PC-3 (cell line): Measurements from ENCODE around the gene TTLL10. TPM values are rescaled to one million over a fixed set of nuclear protein-coding genes. Genes with fewer than 3 reads are reported as not detected.

Experiments
- ATAC-seq: fragments of 200-7000 bp; cut with Tn5 transposase; 2 replicates; pipeline ENCODE4 v1.9.1; 2020; ENCODE audit warnings: mild to moderate bottlenecking, moderate library complexity
- BruUV-seq: library from RNA; stranded (reverse); fragments of 400-500 nt; replicated peaks from 2 replicates; lab custom pipeline; 2021; lab: Mats Ljungman, UMichigan
- CTCF ChIA-PET: fragments of 300-600 bp; sonication (Branson Sonifier 250); formaldehyde crosslinking; loops from one replicate; lab custom pipeline; 2022; ENCODE audit warnings: antibody characterized with exemption; lab: Charles Lee
- POLR2A ChIA-PET: fragments of 300-600 bp; sonication (Branson Sonifier 250); formaldehyde crosslinking; loops from one replicate; lab custom pipeline; 2022; ENCODE audit warnings: antibody characterized with exemption; ENCODE audit not compliant: unreplicated experiment; lab: Charles Lee
- DNase-seq: peaks from one replicate; pipeline ENCODE4 v3.0.0-alpha.2; 2015
- H2AFZ ChIP-seq: fragments of 300-600 bp; sonication (generic); 2 replicates; pipeline ENCODE4 v1.6.0; 2016; ENCODE audit warnings: antibody characterized with exemption, low read length
- H3F3A ChIP-seq: fragments of 300-600 bp; sonication (generic); one replicate; pipeline ENCODE4 v1.6.0; 2017; ENCODE audit warnings: antibody characterized with exemption, low read length, control low read depth, mild to moderate bottlenecking; ENCODE audit not compliant: unreplicated experiment
- H3K27ac ChIP-seq: fragments of 300-600 bp; sonication (generic); 2 replicates; pipeline ENCODE4 v1.5.1; 2016; ENCODE audit warnings: mild to moderate bottlenecking, low read length
- H3K27me3 ChIP-seq: fragments of 300-600 bp; sonication (generic); 2 replicates; pipeline ENCODE4 v1.6.1; 2016; ENCODE audit warnings: low read length, mixed read lengths
- H3K36me3 ChIP-seq: fragments of 300-600 bp; sonication (generic); 2 replicates; pipeline ENCODE4 v1.6.1; 2016; ENCODE audit warnings: low read depth, mixed run types, low read length, mixed read lengths
- H3K4me1 ChIP-seq: fragments of 300-600 bp; sonication (generic); 2 replicates; pipeline ENCODE4 v1.5.1; 2016; ENCODE audit warnings: low read length; ENCODE audit not compliant: insufficient read depth
- H3K4me2 ChIP-seq: fragments of 300-600 bp; sonication (generic); 2 replicates; pipeline ENCODE4 v1.6.0; 2016; ENCODE audit warnings: low read length
- H3K4me3 ChIP-seq: fragments of 300-600 bp; sonication (generic); 2 replicates; pipeline ENCODE4 v1.5.1; 2016; ENCODE audit warnings: mild to moderate bottlenecking, low read length, mixed read lengths
- H3K79me2 ChIP-seq: fragments of 300-600 bp; sonication (generic); 2 replicates; pipeline ENCODE4 v1.6.1; 2017; ENCODE audit warnings: low read length, mixed read lengths
- H3K9ac ChIP-seq: fragments of 300-600 bp; sonication (generic); 2 replicates; pipeline ENCODE4 v1.6.0; 2016; ENCODE audit warnings: mild to moderate bottlenecking, low read length
- H3K9me2 ChIP-seq: fragments of 300-600 bp; sonication (generic); replicated peaks from 2 replicates; pipeline ENCODE4 v1.6.1; 2016; ENCODE audit warnings: mixed run types, low read length, mixed read lengths
- H3K9me3 ChIP-seq: fragments of 300-600 bp; sonication (generic); 2 replicates; pipeline ENCODE4 v1.6.1; 2016; ENCODE audit warnings: low read length, mixed read lengths
- H4K20me1 ChIP-seq: fragments of 300-600 bp; sonication (generic); 2 replicates; pipeline ENCODE4 v1.6.1; 2016; ENCODE audit warnings: low read length, mixed read lengths
- CTCF ChIP-seq: fragments of 300-600 bp; sonication (generic); conservative IDR thresholded peaks from 2 replicates; pipeline ENCODE4 v1.5.1; 2017; ENCODE audit warnings: antibody characterized with exemption, low read depth, mild to moderate bottlenecking, low read length
- EZH2 ChIP-seq: fragments of 300-600 bp; sonication (generic); IDR thresholded peaks from one replicate; pipeline ENCODE4 v1.6.1; 2017; ENCODE audit warnings: antibody characterized with exemption, mild to moderate bottlenecking, low read length; ENCODE audit not compliant: unreplicated experiment
- EZH2phosphoT487 ChIP-seq: fragments of 300-600 bp; sonication (generic); IDR thresholded peaks from 2 replicates; pipeline ENCODE4 v1.6.1; 2018; ENCODE audit warnings: mild to moderate bottlenecking, antibody characterized with exemption, low read length, borderline replicate concordance
- intact Hi-C: fragments of 100-400 bp; cut with micrococcal nuclease; formaldehyde crosslinking; loops from 2 replicates; pipeline ENCODE4 v1.9.0; 2023
- total RNA-seq: library from RNA; depleted of rRNA; stranded (reverse); fragments of >200 nt; gene quantifications from 2 replicates; pipeline ENCODE4 v1.2.3, GENCODE V29; 2014

TTLL10 gene
- total RNA-seq, 1 experiment from 2014 or later = 0.36 TPM

DNA sequence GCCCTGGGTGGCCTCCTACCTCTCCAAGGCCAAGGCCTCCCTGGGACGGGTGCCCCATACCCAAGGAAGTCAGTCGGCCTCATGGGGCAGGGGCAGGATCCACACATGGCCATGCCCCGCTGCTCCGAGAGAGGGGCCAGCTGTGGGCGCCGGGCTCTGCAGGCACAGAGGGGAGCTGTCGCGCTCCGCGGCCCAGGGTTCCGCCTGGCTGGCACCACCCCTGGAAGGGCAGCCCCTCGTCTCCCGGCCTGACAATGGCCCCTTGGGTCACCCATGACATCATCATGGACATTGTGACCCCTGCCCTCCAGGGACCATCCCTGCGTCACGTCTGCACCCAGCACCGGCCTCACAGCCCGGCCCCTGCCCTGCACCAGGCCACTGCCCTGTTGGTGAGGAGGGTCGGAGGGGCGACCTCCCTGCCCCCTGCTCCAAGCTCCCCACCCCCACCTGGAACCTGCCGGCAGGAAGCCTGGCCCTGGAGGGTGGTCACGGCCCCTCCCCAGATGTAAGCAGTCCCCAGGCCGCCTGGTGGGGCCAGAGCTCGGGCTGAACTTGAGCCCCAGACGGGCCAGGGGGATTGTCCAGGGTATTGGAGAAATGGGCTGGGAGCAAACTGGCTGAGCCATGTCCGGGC, 5.8 kb downstream of the TTLL10 start:
- H3K9me2 ChIP-seq = no peaks in the 10 kb centered on the region
- ATAC-seq (no peak), DNase-seq (no peak)
- H3K4me3 ChIP-seq = no peak overlapping the region
- no peaks in the 10 kb centered on the region for H3K9me3 ChIP-seq
- no peaks in the 10 kb centered on the region for H3K79me2 ChIP-seq
- H3K27me3 ChIP-seq = no peaks in the 10 kb centered on the region
- no peak overlapping the region for H3K9ac ChIP-seq
- TF ChIP-seq EZH2 (no peak), EZH2phosphoT487 (no peak), CTCF (no peak)
- intact Hi-C loops = no loop called here
- no peak overlapping the region for H2AFZ ChIP-seq
- H4K20me1 ChIP-seq = no peaks in the 10 kb centered on the region
- H3F3A ChIP-seq = no peaks in the 10 kb centered on the region
- H3K4me2 ChIP-seq = no peak overlapping the region
- ChIA-PET POLR2A (no interaction called here), CTCF (no interaction called here)
- no TSS peak for BruUV-seq
- no peaks in the 10 kb centered on the region for H3K4me1 ChIP-seq
- H3K36me3 ChIP-seq = no peaks in the 10 kb centered on the region
- no peak overlapping the region for H3K27ac ChIP-seq

- Histone ChIP-seq H3K27me3 (no peaks in the 10 kb centered on the region), H3K79me2 (no peaks in the 10 kb centered on the region), H3K9ac (no peak overlapping the region), H4K20me1 (no peaks in the 10 kb centered on the region), H3F3A (no peaks in the 10 kb centered on the region), H3K27ac (no peak overlapping the region), H3K4me1 (no peaks in the 10 kb centered on the region), H3K36me3 (no peaks in the 10 kb centered on the region), H3K9me2 (no peaks in the 10 kb centered on the region), H3K9me3 (no peaks in the 10 kb centered on the region), H3K4me3 (no peak overlapping the region), H2AFZ (no peak overlapping the region), H3K4me2 (no peak overlapping the region)
- ATAC-seq = no peak
- intact Hi-C loops = no loop called here
- DNase-seq = no peak
- ChIA-PET CTCF (no interaction called here), POLR2A (no interaction called here)
- no TSS peak for BruUV-seq
- TF ChIP-seq CTCF (no peak), EZH2 (no peak), EZH2phosphoT487 (no peak)
Measured at GRCh38 chr1:1179983-1180861, 6.5 kb downstream of the TTLL10 start.
